ENCODE data around the gene HCN1.

HCN1 gene

GRCh38 chr5:45260292-45260691 lies 435.9 kb downstream of the HCN1 start:
- Histone ChIP-seq H3K4me1 (ENCODE audit: control insufficient read depth, low read length) (no peaks in the 10 kb centered on the region), H3K27ac (ENCODE audit: low read depth, low read length) (no peak overlapping the region), H3K36me3 (ENCODE audit: control insufficient read depth, low read length) (no peaks in the 10 kb centered on the region), H3K9me3 (ENCODE audit: control insufficient read depth, insufficient read depth, low read length) (no peaks in the 10 kb centered on the region; the same call in 1 of the 2 replicates), H3K4me2 (ENCODE audit: low read length) (no peak overlapping the region), H3K9me2 (replicated peaks; ENCODE audit: control insufficient read depth, low read length) (no peaks in the 10 kb centered on the region), H3K4me3 (ENCODE audit: low read length) (no peak overlapping the region), H4K20me1 (ENCODE audit: control insufficient read depth, insufficient read depth, low read depth, low read length) (no peaks in the 10 kb centered on the region), H3F3A (ENCODE audit: control insufficient read depth, insufficient read depth) (no peaks in the 10 kb centered on the region), H3K27me3 (ENCODE audit: control insufficient read depth, low read length) (no peaks in the 10 kb centered on the region), H3K79me2 (ENCODE audit: control insufficient read depth, low read length) (no peaks in the 10 kb centered on the region)
- TF ChIP-seq CTCF (IDR thresholded peaks at IDR 0.05; ENCODE audit: low read depth, low read length, poor library complexity, severe bottlenecking) (no peak), EZH2phosphoT487 (IDR thresholded peaks at IDR 0.05; ENCODE audit: borderline replicate concordance, low read length) (no peak)

- no peaks in the 10 kb centered on the region for H4K20me1 ChIP-seq (ENCODE audit: control insufficient read depth, insufficient read depth, low read depth, low read length)
- no peaks in the 10 kb centered on the region for H3K79me2 ChIP-seq (ENCODE audit: control insufficient read depth, low read length)
- no peaks in the 10 kb centered on the region for H3K4me1 ChIP-seq (ENCODE audit: control insufficient read depth, low read length)
- H3K4me3 ChIP-seq (ENCODE audit: low read length), result no peak overlapping the region
- no peaks in the 10 kb centered on the region for H3K27me3 ChIP-seq (ENCODE audit: control insufficient read depth, low read length)
- H3K27ac ChIP-seq (ENCODE audit: low read depth, low read length), result no peak overlapping the region
- H3K9me3 ChIP-seq (ENCODE audit: control insufficient read depth, insufficient read depth, low read length), result no peaks in the 10 kb centered on the region; the same call in 1 of the 2 replicates
- no peaks in the 10 kb centered on the region for H3F3A ChIP-seq (ENCODE audit: control insufficient read depth, insufficient read depth)
- no peaks in the 10 kb centered on the region for H3K36me3 ChIP-seq (ENCODE audit: control insufficient read depth, low read length)
- no peak overlapping the region for H3K4me2 ChIP-seq (ENCODE audit: low read length)
- H3K9me2 ChIP-seq (replicated peaks; ENCODE audit: control insufficient read depth, low read length), result no peaks in the 10 kb centered on the region
- no peak for TF ChIP-seq CTCF (IDR thresholded peaks at IDR 0.05; ENCODE audit: low read depth, low read length, poor library complexity, severe bottlenecking)
- TF ChIP-seq EZH2phosphoT487 (IDR thresholded peaks at IDR 0.05; ENCODE audit: borderline replicate concordance, low read length), result no peak
These were observed 443.2 kb downstream of the HCN1 start for GRCh38 chr5:45252978-45253377.

- H3K4me3 ChIP-seq (ENCODE audit: low read length), result no peak overlapping the region
- H3K27me3 ChIP-seq (ENCODE audit: control insufficient read depth, low read length), result no peaks in the 10 kb centered on the region
- no peak overlapping the region for H3K27ac ChIP-seq (ENCODE audit: low read depth, low read length)
- H3F3A ChIP-seq (ENCODE audit: control insufficient read depth, insufficient read depth), result no peaks in the 10 kb centered on the region
- TF ChIP-seq CTCF (IDR thresholded peaks at IDR 0.05; ENCODE audit: low read depth, low read length, poor library complexity, severe bottlenecking) (no peak), EZH2phosphoT487 (IDR thresholded peaks at IDR 0.05; ENCODE audit: borderline replicate concordance, low read length) (no peak)
- H3K4me1 ChIP-seq (ENCODE audit: control insufficient read depth, low read length), result no peaks in the 10 kb centered on the region
- H3K79me2 ChIP-seq (ENCODE audit: control insufficient read depth, low read length), result no peaks in the 10 kb centered on the region
- no peaks in the 10 kb centered on the region for H4K20me1 ChIP-seq (ENCODE audit: control insufficient read depth, insufficient read depth, low read depth, low read length)
- H3K9me3 ChIP-seq (ENCODE audit: control insufficient read depth, insufficient read depth, low read length), result no peaks in the 10 kb centered on the region; the same call in 1 of the 2 replicates
- H3K36me3 ChIP-seq (ENCODE audit: control insufficient read depth, low read length), result no peaks in the 10 kb centered on the region
- H3K4me2 ChIP-seq (ENCODE audit: low read length), result no peak overlapping the region
- no peaks in the 10 kb centered on the region for H3K9me2 ChIP-seq (replicated peaks; ENCODE audit: control insufficient read depth, low read length)
These were observed 443.6 kb downstream of the HCN1 start for GRCh38 chr5:45252541-45252940.
